ENCODE data around the gene SCP2.

GRCh38 chr1:52976183-52977035, 49.3 kb downstream of the SCP2 start:
- TF ChIP-seq CTCF (IDR thresholded peaks at IDR 0.05) (no peak), POLR2A (IDR thresholded peaks at IDR 0.05) (no peak)

Measured in right lobe of liver (tissue), 4 donors.